Measurements from ENCODE around the gene HNRNPUL2. TPM values are rescaled to one million over a fixed set of nuclear protein-coding genes. Genes with fewer than 3 reads are reported as not detected.
A peak's percentile ranks its signal among the peaks of the same experiment; 100 is the strongest.

HNRNPUL2 gene
- total RNA-seq, 4 donors from 2014 or later, result 16.4 to 30.8 (median 21.5) TPM

- WGBS, 2 donors, result 41 to 58% methylated on average over 12 to 36 of the region's 74 CpGs
- intact Hi-C loops (cut with DNase I), result no loop called here
- no peak for DNase-seq
- Histone ChIP-seq H3K4me3 (replicated peaks in 1 of 3) (peak overlapping the region in 1 of 3 donors; percentile 23), H3K27me3 (no peaks in the 10 kb centered on the region), H3K36me3 (peaks cover 0 to 22% of the 10 kb centered on the region in 2 donors), H3K27ac (peak overlapping the region in 1 of 3 donors; percentile 27), H3K9me3 (no peaks in the 10 kb centered on the region), H3K4me1 (peaks cover 4 to 8% of the 10 kb centered on the region in 2 donors)
- TF ChIP-seq POLR2A (IDR thresholded peaks at IDR 0.05) (no peak), CTCF (IDR thresholded peaks at IDR 0.05) (no peak)
Measured at GRCh38 chr11:62687508-62688396, 39.5 kb downstream of the HNRNPUL2 start.

GRCh38 chr11:62682518-62682917 lies 44.7 kb downstream of the HNRNPUL2 start:
- no peaks in the 10 kb centered on the region for H3K9me3 ChIP-seq
- intact Hi-C loops (cut with DNase I), result no loop called here
- peaks cover 6 to 14% of the 10 kb centered on the region in 2 donors for H3K4me1 ChIP-seq
- H3K4me3 ChIP-seq (replicated peaks in 1 of 3), result no peak overlapping the region
- H3K27ac ChIP-seq, result no peak overlapping the region
- H3K27me3 ChIP-seq, result no peaks in the 10 kb centered on the region
- 90 to 92% methylated on average over 6 to 7 of the region's 7 CpGs for WGBS, 2 donors
- no peak for TF ChIP-seq POLR2A (IDR thresholded peaks at IDR 0.05)
- no peak for DNase-seq
- peaks cover 1 to 3% of the 10 kb centered on the region in 2 donors for H3K36me3 ChIP-seq

DNA sequence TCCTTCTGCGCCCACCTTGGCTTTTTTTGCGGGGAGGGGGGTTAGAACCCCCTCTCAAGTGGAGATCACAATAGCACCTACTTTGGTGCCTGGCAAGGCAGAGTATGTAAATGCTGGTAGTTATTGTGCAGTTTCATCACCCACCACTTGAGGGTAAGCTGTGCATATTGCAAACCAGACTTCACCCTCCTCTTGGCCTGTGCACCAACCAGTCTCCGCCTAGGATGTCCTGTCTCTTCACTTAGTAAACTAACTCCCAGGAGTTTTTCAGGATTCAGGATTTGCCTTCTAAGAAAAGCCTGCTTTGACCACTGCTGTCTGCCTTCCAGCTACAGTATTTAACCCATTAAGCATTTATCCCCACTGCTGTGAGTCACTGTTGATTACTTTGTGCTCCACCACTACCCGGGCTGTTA lies 46.4 kb downstream of the HNRNPUL2 start:
- WGBS, 2 donors, result 48 to 68% methylated on average over 3 to 4 of the region's 4 CpGs
- DNase-seq, result no peak
- H3K4me1 ChIP-seq, result peaks cover 6 to 20% of the 10 kb centered on the region in 2 donors
- no peaks in the 10 kb centered on the region for H3K27me3 ChIP-seq
- no peaks in the 10 kb centered on the region for H3K9me3 ChIP-seq
- intact Hi-C loops (cut with DNase I), result no loop called here
- H3K4me3 ChIP-seq (replicated peaks in 1 of 3), result no peak overlapping the region
- peaks cover 12% of the 10 kb centered on the region in 2 donors for H3K36me3 ChIP-seq
- no peak for TF ChIP-seq POLR2A (IDR thresholded peaks at IDR 0.05)
- TF ChIP-seq CTCF (IDR thresholded peaks at IDR 0.05), result peak in 3 of 6 experiments; percentile 16 to 30 (median 20)
- no peak overlapping the region for H3K27ac ChIP-seq

GRCh38 chr11:62678770-62679696 lies 48.2 kb downstream of the HNRNPUL2 start, which contains the start of gene UBXN1:
UBXN1 (minus strand) TSS chr11:62679073; CDS start chr11:62678923, 150 bp downstream.
- TF ChIP-seq CTCF (IDR thresholded peaks at IDR 0.05) (peak in 1 of 6 experiments; percentile 10), POLR2A (IDR thresholded peaks at IDR 0.05) (peak in 1 of 2 donors; percentile 58)
- H3K27me3 ChIP-seq, result no peaks in the 10 kb centered on the region
- peak within 1 kb of the TSS; percentile 69 to 98 (median 82) for H3K4me3 ChIP-seq (replicated peaks in 1 of 3)
- H3K36me3 ChIP-seq, result peaks cover 12% of the 10 kb centered on the region in 2 donors
- H3K9me3 ChIP-seq, result no peaks in the 10 kb centered on the region
- intact Hi-C loops (cut with DNase I), result no loop called here
- H3K27ac ChIP-seq, result peak within 1 kb of the TSS; percentile 77 to 82 (median 80)
- WGBS, 2 donors, result 10 to 40% methylated on average over 10 to 33 of the region's 55 CpGs
- DNase-seq, result peak; percentile 88
- H3K4me1 ChIP-seq, result peaks cover 6 to 20% of the 10 kb centered on the region in 2 donors

DNA sequence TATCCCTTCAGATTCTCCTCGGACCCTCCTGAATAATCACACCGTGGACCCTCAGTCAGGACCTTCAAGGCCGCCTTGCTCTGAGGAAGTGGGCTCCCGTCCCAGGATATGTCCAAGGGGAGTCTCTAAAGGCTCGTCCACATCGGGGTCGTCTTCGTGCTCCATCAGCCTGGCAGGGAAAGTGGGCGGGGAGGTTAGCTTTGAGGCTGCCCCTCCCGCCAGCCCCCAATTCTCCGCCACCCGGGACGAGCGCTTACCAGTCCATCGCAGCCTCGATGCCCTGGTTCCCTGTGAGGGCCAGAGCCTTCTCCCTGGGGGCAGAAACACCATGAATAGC lies 48.9 kb downstream of the HNRNPUL2 start:
- H3K4me3 ChIP-seq (replicated peaks in 1 of 3), result peak overlapping the region; percentile 69 to 98 (median 82)
- WGBS, 2 donors, result 5 to 14% methylated on average over 9 to 10 of the region's 16 CpGs
- peak overlapping the region; percentile 77 to 82 (median 80) for H3K27ac ChIP-seq
- TF ChIP-seq CTCF (IDR thresholded peaks at IDR 0.05), result no peak
- no peak for TF ChIP-seq POLR2A (IDR thresholded peaks at IDR 0.05)
- no peak for DNase-seq
- H3K9me3 ChIP-seq, result no peaks in the 10 kb centered on the region
- no peaks in the 10 kb centered on the region for H3K27me3 ChIP-seq
- intact Hi-C loops (cut with DNase I), result no loop called here
- H3K4me1 ChIP-seq, result peaks cover 6 to 20% of the 10 kb centered on the region in 2 donors
- peaks cover 12% of the 10 kb centered on the region in 2 donors for H3K36me3 ChIP-seq

Data from thyroid gland (tissue), 4 donors.